Measurements from ENCODE around the gene ARL8B. TPM values are rescaled to one million over a fixed set of nuclear protein-coding genes. Genes with fewer than 3 reads are reported as not detected.

The ARL8B gene
- total and polyA plus RNA-seq, 2 donors (not counting 1 experiment from before 2014, with no cell fraction given): 14.5 to 67.3 TPM

DNA sequence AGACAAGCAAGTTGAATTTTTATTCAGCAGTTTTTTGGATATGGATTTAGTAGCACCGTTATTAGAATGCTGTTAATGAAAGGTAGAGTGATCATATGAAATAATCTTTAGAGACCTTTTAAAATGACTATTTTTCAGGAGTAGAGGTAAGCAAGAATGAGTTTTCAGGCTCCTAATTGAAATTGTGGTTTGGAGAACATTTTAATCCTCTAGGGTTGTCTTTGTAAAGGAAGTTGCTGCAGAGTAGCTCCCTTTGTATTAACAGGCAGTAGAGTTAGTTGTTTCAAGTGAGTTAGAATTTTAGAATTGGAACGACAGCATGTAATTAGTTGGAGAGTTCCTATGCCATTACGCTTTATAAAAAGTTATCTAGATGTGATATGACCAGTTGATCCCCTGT, 38.2 kb downstream of the ARL8B start:
- no peaks in the 10 kb centered on the region for H3K27me3 Mint-ChIP-seq
- no peak overlapping the region for H3K27ac Mint-ChIP-seq
- CTCF ChIA-PET: interaction anchor here (1.3 kb wide), 1 partner anchor 24 kb away, joined by 3 read pairs; no protein-coding TSS in a partner anchor

DNA sequence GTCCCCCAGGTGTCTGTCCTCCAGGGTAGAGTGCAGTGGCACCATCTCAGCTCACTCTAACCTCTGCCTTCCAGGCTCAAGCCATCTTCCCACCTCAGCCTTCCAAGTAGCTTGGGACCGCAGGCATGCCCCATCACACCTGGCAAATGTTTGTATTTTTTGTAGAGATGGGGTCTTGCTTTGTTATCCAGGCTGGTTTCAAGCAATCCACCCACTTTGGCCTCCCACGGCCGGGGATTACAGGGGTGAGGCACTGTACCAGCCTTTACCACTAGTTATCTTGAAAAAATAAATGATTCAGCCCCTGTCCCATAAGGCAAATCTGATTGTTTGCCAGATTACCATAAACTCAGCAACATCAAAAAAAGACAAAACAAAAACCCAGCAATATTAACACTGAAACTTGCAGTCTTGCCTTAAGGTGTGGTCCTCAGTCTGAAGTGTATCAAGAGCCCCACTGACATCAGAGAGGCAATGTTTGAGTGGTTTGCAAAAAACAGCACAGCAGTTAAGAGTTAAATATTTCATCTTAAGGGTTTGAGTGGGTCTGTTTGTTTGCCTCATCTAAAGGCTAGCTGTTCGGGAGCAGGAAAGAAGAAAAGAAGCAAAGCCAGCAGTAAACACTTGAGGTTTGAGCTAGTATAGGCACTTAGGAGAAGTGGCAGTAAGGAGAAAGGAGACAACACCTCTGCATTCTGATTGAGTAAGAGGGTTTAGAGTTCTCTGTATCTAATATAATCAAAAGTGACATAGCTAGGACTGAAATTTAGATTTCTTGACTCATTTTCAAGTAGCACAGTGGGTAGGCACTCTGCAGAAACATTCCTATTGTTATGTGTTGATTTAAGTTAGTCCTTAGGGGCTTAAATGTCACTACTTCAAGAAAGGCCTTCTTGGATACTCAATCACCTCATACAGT, 39.1 kb downstream of the ARL8B start:
- Histone ChIP-seq H3K27me3 (replicated peaks in 1 of 4; ENCODE audit: control extremely low read depth in 1 of 4, control insufficient read depth in 3 of 4, insufficient read depth in 4 of 4, low read length in 3 of 4) (no peaks in the 10 kb centered on the region), H3K79me2 (ENCODE audit: control insufficient read depth, insufficient read depth, low read length) (peaks cover 91% of the 10 kb centered on the region), H3K4me3 (ENCODE audit: control extremely low read depth in 1 of 5, extremely low read depth in 1 of 5, insufficient read depth in 1 of 5, low read depth in 2 of 5, low read length in 4 of 5) (no peak overlapping the region), H4K20me1 (ENCODE audit: control insufficient read depth, insufficient read depth, low read length, poor library complexity, severe bottlenecking) (peaks cover 41% of the 10 kb centered on the region), H3K27ac (ENCODE audit: low read length in 2 of 2) (peak overlapping the region in 1 of 2 donors; percentile 20), H3K4me1 (ENCODE audit: control insufficient read depth in 2 of 2, insufficient read depth in 2 of 2, low read length in 2 of 2) (peaks cover 13 to 26% of the 10 kb centered on the region in 2 donors), H3K4me2 (replicated peaks; ENCODE audit: low read depth, low read length, poor library complexity, severe bottlenecking) (peak overlapping the region; percentile 27), H3K9ac (ENCODE audit: low read length) (no peak overlapping the region), H3K36me3 (replicated peaks in 1 of 2; ENCODE audit: control extremely low read depth in 1 of 2, control insufficient read depth in 1 of 2, extremely low read depth in 1 of 2, insufficient read depth in 2 of 2, low read length in 1 of 2) (no peaks in the 10 kb centered on the region), H2AFZ (ENCODE audit: insufficient read depth, low read depth, low read length, poor library complexity, severe bottlenecking) (no peak overlapping the region), H3K9me3 (ENCODE audit: control extremely low read depth in 1 of 3, control insufficient read depth in 2 of 3, insufficient read depth in 1 of 3, low read length in 2 of 3) (no peaks in the 10 kb centered on the region)
- intact Hi-C loops (cut with micrococcal nuclease): no loop called here
- WGBS (ENCODE audit: insufficient coverage): 73% methylated on average over 1 of the region's 4 CpGs
- no peak for TF ChIP-seq EZH2 (IDR thresholded peaks at IDR 0.05; ENCODE audit: borderline replicate concordance, insufficient read depth, low read depth, low read length, poor library complexity, severe bottlenecking)
- TF ChIP-seq, protein P1, sequence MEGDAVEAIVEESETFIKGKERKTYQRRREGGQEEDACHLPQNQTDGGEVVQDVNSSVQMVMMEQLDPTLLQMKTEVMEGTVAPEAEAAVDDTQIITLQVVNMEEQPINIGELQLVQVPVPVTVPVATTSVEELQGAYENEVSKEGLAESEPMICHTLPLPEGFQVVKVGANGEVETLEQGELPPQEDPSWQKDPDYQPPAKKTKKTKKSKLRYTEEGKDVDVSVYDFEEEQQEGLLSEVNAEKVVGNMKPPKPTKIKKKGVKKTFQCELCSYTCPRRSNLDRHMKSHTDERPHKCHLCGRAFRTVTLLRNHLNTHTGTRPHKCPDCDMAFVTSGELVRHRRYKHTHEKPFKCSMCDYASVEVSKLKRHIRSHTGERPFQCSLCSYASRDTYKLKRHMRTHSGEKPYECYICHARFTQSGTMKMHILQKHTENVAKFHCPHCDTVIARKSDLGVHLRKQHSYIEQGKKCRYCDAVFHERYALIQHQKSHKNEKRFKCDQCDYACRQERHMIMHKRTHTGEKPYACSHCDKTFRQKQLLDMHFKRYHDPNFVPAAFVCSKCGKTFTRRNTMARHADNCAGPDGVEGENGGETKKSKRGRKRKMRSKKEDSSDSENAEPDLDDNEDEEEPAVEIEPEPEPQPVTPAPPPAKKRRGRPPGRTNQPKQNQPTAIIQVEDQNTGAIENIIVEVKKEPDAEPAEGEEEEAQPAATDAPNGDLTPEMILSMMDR (IDR thresholded peaks at IDR 0.05): no peak
- DNase-seq: no peak
- Mint-ChIP-seq H3K27ac (no peak overlapping the region), H3K4me1 (peaks cover 65% of the 10 kb centered on the region), H3K9me3 (ENCODE audit: insufficient read depth) (no peaks in the 10 kb centered on the region), H3K4me3 (peak overlapping the region; percentile 16), H3K27me3 (no peaks in the 10 kb centered on the region)
- no peak for ATAC-seq (ENCODE audit: low read depth)
- POLR2A ChIA-PET: no interaction called here
- CTCF ChIA-PET: interaction anchor here (1.0 to 1.3 kb wide), 4 partner anchors 25 to 449 kb away, joined by 3 to 5 read pairs (median 3); no protein-coding TSS in a partner anchor

More for the DNA sequence above, 38.2 kb downstream of the ARL8B start:
- peaks cover 68% of the 10 kb centered on the region for H3K4me1 Mint-ChIP-seq
- no peak overlapping the region for H3K4me3 Mint-ChIP-seq
- Histone ChIP-seq H4K20me1 (ENCODE audit: control insufficient read depth, insufficient read depth, low read length, poor library complexity, severe bottlenecking) (peaks cover 46% of the 10 kb centered on the region), H3K36me3 (replicated peaks in 1 of 2; ENCODE audit: control extremely low read depth in 1 of 2, control insufficient read depth in 1 of 2, extremely low read depth in 1 of 2, insufficient read depth in 2 of 2, low read length in 1 of 2) (no peaks in the 10 kb centered on the region), H3K4me3 (ENCODE audit: control extremely low read depth in 1 of 5, extremely low read depth in 1 of 5, insufficient read depth in 1 of 5, low read depth in 2 of 5, low read length in 4 of 5) (no peak overlapping the region), H3K79me2 (ENCODE audit: control insufficient read depth, insufficient read depth, low read length) (peaks cover 91% of the 10 kb centered on the region), H3K27me3 (replicated peaks in 1 of 4; ENCODE audit: control extremely low read depth in 1 of 4, control insufficient read depth in 3 of 4, insufficient read depth in 4 of 4, low read length in 3 of 4) (no peaks in the 10 kb centered on the region), H3K4me1 (ENCODE audit: control insufficient read depth in 2 of 2, insufficient read depth in 2 of 2, low read length in 2 of 2) (peaks cover 13 to 26% of the 10 kb centered on the region in 2 donors), H3K4me2 (replicated peaks; ENCODE audit: low read depth, low read length, poor library complexity, severe bottlenecking) (no peak overlapping the region), H3K9ac (ENCODE audit: low read length) (no peak overlapping the region), H3K27ac (ENCODE audit: low read length in 2 of 2) (no peak overlapping the region), H2AFZ (ENCODE audit: insufficient read depth, low read depth, low read length, poor library complexity, severe bottlenecking) (no peak overlapping the region), H3K9me3 (ENCODE audit: control extremely low read depth in 1 of 3, control insufficient read depth in 2 of 3, insufficient read depth in 1 of 3, low read length in 2 of 3) (no peaks in the 10 kb centered on the region)
- TF ChIP-seq EZH2 (IDR thresholded peaks at IDR 0.05; ENCODE audit: borderline replicate concordance, insufficient read depth, low read depth, low read length, poor library complexity, severe bottlenecking): no peak
- intact Hi-C loops (cut with micrococcal nuclease): no loop called here
- no peak for ATAC-seq (ENCODE audit: low read depth)
- WGBS (ENCODE audit: insufficient coverage): no CpG with 5 or more reads among the region's 3 CpGs
- POLR2A ChIA-PET: no interaction called here
- no peak for DNase-seq
- H3K9me3 Mint-ChIP-seq (ENCODE audit: insufficient read depth): no peaks in the 10 kb centered on the region
